IMR-90 (cell line): ENCODE measurements around the gene IRAK4.

Source experiments
- CTCF ChIP-seq: conservative IDR thresholded peaks from 2 replicates; pipeline ENCODE4 v1.5.1; 2012; ENCODE audit warnings: mild to moderate bottlenecking, low read depth, low read length, improper control_type of control experiment
- ELK1 ChIP-seq: fragments of 150-350 bp; IDR thresholded peaks from 2 replicates; pipeline ENCODE4 v1.6.1; 2016; ENCODE audit warnings: low read depth, mild to moderate bottlenecking, low read length, moderate library complexity, borderline replicate concordance
- MXI1 ChIP-seq: IDR thresholded peaks from 2 replicates; pipeline ENCODE4 v1.6.1; 2012; ENCODE audit warnings: low read depth, mild to moderate bottlenecking, low read length, moderate library complexity, borderline replicate concordance
- POLR2A ChIP-seq: IDR thresholded peaks from 2 replicates; pipeline ENCODE4 v1.6.1; 2012; ENCODE audit warnings: mild to moderate bottlenecking, low read depth, low read length
- RAD21 ChIP-seq: IDR thresholded peaks from 2 replicates; pipeline ENCODE4 v1.6.1; 2012; ENCODE audit warnings: low read length, improper control_type of control experiment
- USF2 ChIP-seq: fragments of 150-350 bp; IDR thresholded peaks from 2 replicates; pipeline ENCODE4 v1.6.1; 2017; ENCODE audit warnings: mild to moderate bottlenecking, antibody characterized with exemption, low read length, low read depth

GRCh38 chr12:43789941-43790340 lies 31.2 kb downstream of the IRAK4 start:
- no peak for TF ChIP-seq RAD21
- TF ChIP-seq CTCF, result no peak
- TF ChIP-seq POLR2A, result no peak
- TF ChIP-seq ELK1, result no peak
- TF ChIP-seq MXI1, result no peak
- TF ChIP-seq USF2, result no peak
